A673 (cell line): ENCODE results near the gene SH3TC1. TPM values are rescaled to one million over a fixed set of nuclear protein-coding genes. Genes with fewer than 3 reads are reported as not detected.

Source experiments
- BruUV-seq: library from RNA; stranded (reverse); fragments of 400-500 nt; replicated peaks from 2 replicates; lab custom pipeline; 2021; lab: Mats Ljungman, UMichigan
- CTCF ChIA-PET: fragments of 300-600 bp; sonication (Branson Sonifier 250); formaldehyde crosslinking; loops from one replicate; lab custom pipeline; 2022; ENCODE audit warnings: antibody characterized with exemption; lab: Charles Lee
- POLR2A ChIA-PET: fragments of 300-600 bp; sonication (Branson Sonifier 250); formaldehyde crosslinking; loops from one replicate; lab custom pipeline; 2022; ENCODE audit warnings: antibody characterized with exemption; ENCODE audit not compliant: low non-redundant PET; lab: Charles Lee
- DNase-seq: peaks from one replicate; pipeline ENCODE4 v3.0.0-alpha.2; 2015; ENCODE audit warnings: low spot score
- H3K27ac ChIP-seq: fragments of 200-600 bp; sonication (generic); 2 replicates; pipeline ENCODE4 v1.5.1; 2016; ENCODE audit warnings: mixed run types, low read depth, mild to moderate bottlenecking, mixed read lengths, antibody characterized with exemption, low read length; ENCODE audit not compliant: poor library complexity, severe bottlenecking
- H3K27me3 ChIP-seq: fragments of 200-600 bp; sonication (generic); replicated peaks from 2 replicates; pipeline ENCODE4 v1.6.1; 2017; ENCODE audit warnings: mixed run types, low read depth, mild to moderate bottlenecking, mixed read lengths, antibody characterized with exemption, low read length; ENCODE audit not compliant: insufficient read depth, poor library complexity
- H3K36me3 ChIP-seq: fragments of 200-600 bp; sonication (generic); 2 replicates; pipeline ENCODE4 v1.6.1; 2016; ENCODE audit warnings: mixed run types, mild to moderate bottlenecking, mixed read lengths, antibody characterized with exemption, low read length; ENCODE audit not compliant: insufficient read depth, poor library complexity, severe bottlenecking
- H3K4me1 ChIP-seq: fragments of 200-600 bp; sonication (generic); 2 replicates; pipeline ENCODE4 v1.6.1; 2017; ENCODE audit warnings: mixed run types, mild to moderate bottlenecking, mixed read lengths, antibody characterized with exemption, low read length; ENCODE audit not compliant: insufficient read depth, poor library complexity, severe bottlenecking
- H3K4me3 ChIP-seq: fragments of 200-600 bp; sonication (generic); 2 replicates; pipeline ENCODE4 v1.5.1; 2016; ENCODE audit warnings: low read depth, mixed run types, mild to moderate bottlenecking, mixed read lengths, low read length; ENCODE audit not compliant: poor library complexity, severe bottlenecking
- H3K9me3 ChIP-seq: fragments of 200-600 bp; sonication (generic); 2 replicates; pipeline ENCODE4 v1.6.1; 2016; ENCODE audit warnings: mixed run types, low read depth, mild to moderate bottlenecking, mixed read lengths, antibody characterized with exemption, low read length; ENCODE audit not compliant: poor library complexity, severe bottlenecking
- CTCF ChIP-seq: fragments of 300-800, 200-600 bp; sonication (generic); conservative IDR thresholded peaks from 2 replicates; pipeline ENCODE4 v1.5.1; 2017; ENCODE audit warnings: low read depth, mild to moderate bottlenecking, antibody characterized with exemption, low read length, moderate library complexity, mixed read lengths
- EZH2 ChIP-seq: fragments of 200-600 bp; sonication (generic); IDR thresholded peaks from 2 replicates; pipeline ENCODE4 v1.6.1; 2017; ENCODE audit warnings: borderline replicate concordance, low read depth, mild to moderate bottlenecking, mixed read lengths, antibody characterized with exemption, low read length; ENCODE audit not compliant: poor library complexity, severe bottlenecking
- intact Hi-C: fragments of 100-400 bp; cut with micrococcal nuclease; formaldehyde crosslinking; loops from one replicate; pipeline ENCODE4 v1.10.0; 2022; ENCODE audit not compliant: unreplicated experiment
- total RNA-seq: library from RNA; stranded (reverse); gene quantifications from 2 replicates; pipeline ENCODE4 v1.2.3, GENCODE V29; 2021

The SH3TC1 gene
- total RNA-seq, 1 experiment from 2014 or later = 0.71 TPM

GRCh38 chr4:8282134-8282641 is 83.1 kb downstream of the SH3TC1 start:
- no peaks in the 10 kb centered on the region for H3K36me3 ChIP-seq
- no peak for TF ChIP-seq CTCF
- no peak for TF ChIP-seq EZH2
- POLR2A ChIA-PET = no interaction called here
- peaks cover 12% of the 10 kb centered on the region for H3K4me1 ChIP-seq
- H3K27ac ChIP-seq = no peak overlapping the region
- no TSS peak for BruUV-seq
- no peaks in the 10 kb centered on the region for H3K9me3 ChIP-seq
- DNase-seq = no peak
- H3K4me3 ChIP-seq = no peak overlapping the region
- CTCF ChIA-PET = no interaction called here
- intact Hi-C loops = no loop called here
- no peaks in the 10 kb centered on the region for H3K27me3 ChIP-seq

- CTCF ChIA-PET = no interaction called here
- no peaks in the 10 kb centered on the region for H3K27me3 ChIP-seq
- no peak for TF ChIP-seq EZH2
- TF ChIP-seq CTCF = no peak
- intact Hi-C loops = no loop called here
- POLR2A ChIA-PET = no interaction called here
- H3K9me3 ChIP-seq = no peaks in the 10 kb centered on the region
- peaks cover 9% of the 10 kb centered on the region for H3K4me1 ChIP-seq
- no peak overlapping the region for H3K4me3 ChIP-seq
- no TSS peak for BruUV-seq
- DNase-seq = no peak
- H3K36me3 ChIP-seq = no peaks in the 10 kb centered on the region
- H3K27ac ChIP-seq = no peak overlapping the region
Measured at GRCh38 chr4:8282742-8283141, 83.7 kb downstream of the SH3TC1 start.

- no peaks in the 10 kb centered on the region for H3K36me3 ChIP-seq
- H3K27ac ChIP-seq = no peak overlapping the region
- peaks cover 6% of the 10 kb centered on the region for H3K4me1 ChIP-seq
- intact Hi-C loops = no loop called here
- no peaks in the 10 kb centered on the region for H3K9me3 ChIP-seq
- no peak overlapping the region for H3K4me3 ChIP-seq
- no peaks in the 10 kb centered on the region for H3K27me3 ChIP-seq
- POLR2A ChIA-PET = no interaction called here
- no peak for TF ChIP-seq EZH2
- no peak for TF ChIP-seq CTCF
- CTCF ChIA-PET = no interaction called here
- DNase-seq = no peak
- no TSS peak for BruUV-seq
Measured at GRCh38 chr4:8283161-8283560, 84.1 kb downstream of the SH3TC1 start.
